K562 (cell line): ENCODE results near the gene HEMGN. TPM values are rescaled to one million over a fixed set of nuclear protein-coding genes. Genes with fewer than 3 reads are reported as not detected.

Experiments used
- ATAC-seq: fragments of 200-7000 bp; cut with Tn5 transposase; 3 replicates; pipeline ENCODE4 v1.9.1; 2020; ENCODE audit warnings: moderate library complexity
- BruUV-seq: library from RNA; stranded (reverse); fragments of 400-500 nt; replicated peaks from 2 replicates; lab custom pipeline; 2021; lab: Mats Ljungman, UMichigan
- CTCF ChIA-PET: fragments of 300-600 bp; formaldehyde crosslinking; extraction: SDS; loops from one replicate; lab custom pipeline; 2021; ENCODE audit warnings: low intra/inter-chr PET ratio; lab: Yijun Ruan, JAX
- POLR2A ChIA-PET: fragments of 300-600, 350-650 bp; sonication (Branson Sonifier 250); formaldehyde crosslinking; extraction: SDS; loops from one replicate; lab custom pipeline; 2021; ENCODE audit warnings: antibody characterized with exemption, inconsistent platforms; lab: Yijun Ruan, JAX
- DNase-seq, 4 experiments: peaks; one replicate each; pipeline versions ENCODE4 v3.0.0 to v3.0.0-alpha.2; 2011 to 2018; ENCODE audit warnings: low spot score in 3 of 4, mixed read lengths in 3 of 4; ENCODE audit errors: extremely low read depth in 1 of 4
- FAIRE-seq: peaks from 2 replicates; lab custom pipeline; 2011; peaks lifted over from hg19 to GRCh38; lab: Jason Lieb, UNC
- H2AFZ ChIP-seq: 2 replicates; pipeline ENCODE4 v1.6.0; 2011; ENCODE audit warnings: low read depth, low read length, control low read depth, inconsistent platforms
- H3K27ac ChIP-seq: fragments of 200-600 bp; 3 replicates; pipeline ENCODE4 v1.8.0; 2011; ENCODE audit warnings: low read depth, mild to moderate bottlenecking, control low read depth, inconsistent platforms, low read length, moderate library complexity, mixed read lengths; ENCODE audit errors: extremely low read depth
- H3K27me3 ChIP-seq, 2 experiments: fragments of 300-600 bp in 1 of 2; 2 replicates in 1 of 2; 3 replicates in 1 of 2; pipeline versions ENCODE4 v1.6.0 to v1.8.0; 2011; ENCODE audit warnings: inconsistent platforms in 2 of 2, low read length in 2 of 2, mild to moderate bottlenecking in 1 of 2, mixed read lengths in 1 of 2, moderate library complexity in 1 of 2; ENCODE audit not compliant: control insufficient read depth in 2 of 2, insufficient read depth in 2 of 2
- H3K36me3 ChIP-seq: fragments of 300-600 bp; 3 replicates; pipeline ENCODE4 v1.8.0; 2011; ENCODE audit warnings: mild to moderate bottlenecking, low read length, inconsistent platforms; ENCODE audit not compliant: control insufficient read depth, insufficient read depth
- H3K4me1 ChIP-seq, 2 experiments: fragments of 200-600 bp in 1 of 2; replicated peaks in 1 of 2; 2 replicates in 1 of 2; 3 replicates in 1 of 2; pipeline versions ENCODE4 v1.5.1 to v1.8.0; 2011; ENCODE audit warnings: inconsistent platforms in 2 of 2, low read length in 2 of 2, mild to moderate bottlenecking in 1 of 2, mixed read lengths in 1 of 2, moderate library complexity in 1 of 2; ENCODE audit not compliant: control insufficient read depth in 2 of 2, insufficient read depth in 2 of 2
- H3K4me2 ChIP-seq: 2 replicates; pipeline ENCODE4 v1.6.1; 2011; ENCODE audit warnings: low read length, control low read depth, inconsistent platforms, mixed read lengths; ENCODE audit not compliant: insufficient read depth
- H3K4me3 ChIP-seq: fragments of 200-600 bp; sonication (generic), shearing (Covaris generic); 2 replicates; pipeline ENCODE4 v1.5.1; 2016; ENCODE audit warnings: control low read depth, inconsistent platforms
- H3K79me2 ChIP-seq: fragments of 200-600 bp; 3 replicates; pipeline ENCODE4 v1.8.0; 2011; ENCODE audit warnings: low read length, inconsistent platforms; ENCODE audit not compliant: control insufficient read depth, insufficient read depth
- H3K9ac ChIP-seq, 2 experiments: 2 replicates each; pipeline versions ENCODE4 v1.6.0 to v1.6.1; 2011; ENCODE audit warnings: low read depth in 2 of 2, low read length in 2 of 2, control low read depth in 1 of 2, inconsistent platforms in 1 of 2, mild to moderate bottlenecking in 1 of 2, mixed read lengths in 1 of 2; ENCODE audit not compliant: insufficient read depth in 1 of 2
- H3K9me1 ChIP-seq: one replicate; pipeline ENCODE4 v1.6.0; 2011; ENCODE audit warnings: inconsistent platforms, mild to moderate bottlenecking, low read length, moderate library complexity; ENCODE audit not compliant: control insufficient read depth, insufficient read depth
- H3K9me3 ChIP-seq: replicated peaks from 2 replicates; pipeline ENCODE4 v1.5.1; 2011; ENCODE audit warnings: low read depth, low read length, inconsistent platforms; ENCODE audit not compliant: control insufficient read depth, insufficient read depth
- H4K20me1 ChIP-seq: replicated peaks from 2 replicates; pipeline ENCODE4 v1.6.1; 2011; ENCODE audit warnings: low read length, inconsistent platforms, mixed read lengths; ENCODE audit not compliant: control insufficient read depth, insufficient read depth
- C11orf30 ChIP-seq: fragments of 450-650 bp; IDR thresholded peaks from 2 replicates; pipeline ENCODE4 v1.6.1; 2016; ENCODE audit warnings: low read depth, mild to moderate bottlenecking
- SIN3B ChIP-seq: fragments of 450-650 bp; IDR thresholded peaks from 2 replicates; pipeline ENCODE4 v1.6.1; 2017; ENCODE audit warnings: low read depth, mild to moderate bottlenecking, moderate library complexity
- STAT5A ChIP-seq: IDR thresholded peaks from 2 replicates; pipeline ENCODE4 v1.6.1; 2012; ENCODE audit warnings: low read length, inconsistent platforms, borderline replicate concordance
- ZNF316 ChIP-seq: fragments of 450-650 bp; IDR thresholded peaks from 2 replicates; pipeline ENCODE4 v1.6.1; 2016
- ZZZ3 ChIP-seq: fragments of 450-650 bp; IDR thresholded peaks from 2 replicates; pipeline ENCODE4 v1.6.1; 2016; ENCODE audit warnings: antibody characterized with exemption, mild to moderate bottlenecking, moderate library complexity
- WGBS: fragments of 100-300 bp; shearing (Covaris generic); methylation state at CpG from one replicate; pipeline ENCODE4 v1.1.6; 2016; ENCODE audit warnings: low coverage, mixed read lengths; ENCODE audit not compliant: insufficient coverage; ENCODE audit errors: missing lambda C conversion rate; 5-methylcytosine and 5-hydroxymethylcytosine counted together
- in situ Hi-C: fragments of 300-500 bp; cut with MboI; formaldehyde crosslinking; loops from 4 replicates; pipeline ENCODE4 v1.15.0; 2018; ENCODE audit warnings: inconsistent platforms, mixed read lengths
- intact Hi-C: fragments of 100-400 bp; cut with micrococcal nuclease; formaldehyde crosslinking; loops from 2 replicates; pipeline ENCODE4 v1.14.2; 2022
- polyA plus RNA-seq, 8 experiments: library from polyadenylated mRNA; depleted of rRNA in 4 of 8; stranded (reverse) in 5 of 8; unstranded in 3 of 8; fragments of >200 nt; fragmentation: Nextera tagmentation in 2 of 8; fragmentation: Illumina TruSeq in 1 of 8; extraction: Ambion mirVana in 2 of 8; extraction: Trizol in 1 of 8; gene quantifications; 2 replicates each; pipeline versions ENCODE4 v1.2.1 to v1.2.3, GENCODE V29; 2011 to 2014; ENCODE audit warnings: inconsistent platforms in 1 of 8, missing spikeins in 1 of 8
- total RNA-seq, 7 experiments: library from RNA; depleted of rRNA in 6 of 7; stranded (reverse); fragments of >200 nt in 6 of 7; fragmentation: Illumina TruSeq in 2 of 7; extraction: Trizol in 2 of 7; gene quantifications; 2 replicates each; pipeline versions ENCODE4 v1.2.1 to v1.2.3, GENCODE V29; 2011 to 2021; ENCODE audit warnings: low replicate concordance in 1 of 7
- TF ChIP-seq, protein P1 (sequence below), 2 experiments: fragments of 250-450 bp in 1 of 2; fragments of 450-650 bp in 1 of 2; sonication (Bioruptor Pico) in 1 of 2; IDR thresholded peaks; 2 replicates each; pipeline versions ENCODE4 v1.6.1 to v1.8.0; 2016 to 2021; ENCODE audit warnings: mild to moderate bottlenecking in 2 of 2, moderate library complexity in 2 of 2, missing compliant biosample characterization in 1 of 2, missing genetic modification characterization in 1 of 2
- TF ChIP-seq, protein P2 (sequence below): IDR thresholded peaks from 2 replicates; pipeline ENCODE4 v1.6.1; 2011; ENCODE audit not compliant: insufficient read length; ENCODE audit errors: extremely low read depth
- TF ChIP-seq, protein P3 (sequence below), 3 experiments: fragments of 200-800 bp in 1 of 3; sonication (Bioruptor generic) in 1 of 3; sonication (generic) in 1 of 3; formaldehyde crosslinking in 1 of 3; IDR thresholded peaks; 2 replicates each; pipeline versions ENCODE4 v1.6.1 to v1.8.0; 2016 to 2022; ENCODE audit warnings: mild to moderate bottlenecking in 2 of 3, missing compliant biosample characterization in 2 of 3, missing genetic modification characterization in 2 of 3, missing genetic modification reagents in 1 of 3

Gene HEMGN
- total and polyA plus RNA-seq, 9 of the 15 experiments (the other 6 are each of a cell fraction or from before 2014, with no cell fraction given): 56.3 to 258 (median 137) TPM

DNA sequence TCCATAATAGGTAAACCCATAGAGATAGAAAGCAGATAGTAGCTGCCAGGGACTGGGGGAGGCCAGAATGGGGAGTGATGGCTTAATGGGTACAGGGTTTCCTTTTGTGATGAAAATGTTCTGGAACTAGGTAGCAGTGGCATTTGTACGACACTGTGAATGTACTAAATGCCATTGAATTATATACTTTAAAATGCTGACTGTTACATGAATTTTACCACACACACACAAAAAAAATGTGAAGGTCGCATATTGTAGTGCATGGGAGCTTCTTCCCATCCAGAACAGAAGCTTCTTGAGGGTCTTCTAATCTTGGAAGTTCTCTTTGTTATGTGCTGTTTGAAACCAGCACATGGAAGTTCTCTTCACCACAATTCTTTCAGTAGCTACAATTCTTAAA is 25.3 kb upstream of the HEMGN start:
- H3K9ac ChIP-seq: 0 out of 4 replicates have a peak overlapping the region, but pooled peaks of 1 of the 2 experiments have one; percentile 19
- POLR2A ChIA-PET: interaction anchor here (0.9 to 3.0 kb wide), 6 partner anchors 10 to 94 kb away, joined by 3 to 27 read pairs (median 4); partner anchors contain the start of genes ANP32B and NANS

More for the DNA sequence above, 25.3 kb upstream of the HEMGN start:
- peaks cover 21% of the 10 kb centered on the region; the same call in 2 of the 3 replicates for H3K79me2 ChIP-seq
- ATAC-seq (no peak), DNase-seq (no peak), FAIRE-seq (no peak)
- CTCF ChIA-PET: no interaction called here
- H3K4me3 ChIP-seq: no peak overlapping the region
- no peaks in the 10 kb centered on the region for H3K9me3 ChIP-seq
- H3K9me1 ChIP-seq: no peaks in the 10 kb centered on the region
- in situ Hi-C loops: no loop called here
- H2AFZ ChIP-seq: peak overlapping the region; percentile 85
- no peaks in the 10 kb centered on the region for H3K36me3 ChIP-seq
- TF ChIP-seq ZNF316 (peak; percentile 79), ZZZ3 (no peak), SIN3B (no peak), STAT5A (no peak), C11orf30 (peak; percentile 59; the same call in 1 of the 2 replicates)
- TF ChIP-seq, protein P1, sequence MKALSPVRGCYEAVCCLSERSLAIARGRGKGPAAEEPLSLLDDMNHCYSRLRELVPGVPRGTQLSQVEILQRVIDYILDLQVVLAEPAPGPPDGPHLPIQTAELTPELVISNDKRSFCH (CRISPR knock-in tag; IDR thresholded peaks at IDR 0.05): no peak
- TF ChIP-seq, protein P1 (tag; IDR thresholded peaks at IDR 0.05): no peak
- TF ChIP-seq, protein P2, sequence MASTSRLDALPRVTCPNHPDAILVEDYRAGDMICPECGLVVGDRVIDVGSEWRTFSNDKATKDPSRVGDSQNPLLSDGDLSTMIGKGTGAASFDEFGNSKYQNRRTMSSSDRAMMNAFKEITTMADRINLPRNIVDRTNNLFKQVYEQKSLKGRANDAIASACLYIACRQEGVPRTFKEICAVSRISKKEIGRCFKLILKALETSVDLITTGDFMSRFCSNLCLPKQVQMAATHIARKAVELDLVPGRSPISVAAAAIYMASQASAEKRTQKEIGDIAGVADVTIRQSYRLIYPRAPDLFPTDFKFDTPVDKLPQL: no peak
- TF ChIP-seq, protein P3, sequence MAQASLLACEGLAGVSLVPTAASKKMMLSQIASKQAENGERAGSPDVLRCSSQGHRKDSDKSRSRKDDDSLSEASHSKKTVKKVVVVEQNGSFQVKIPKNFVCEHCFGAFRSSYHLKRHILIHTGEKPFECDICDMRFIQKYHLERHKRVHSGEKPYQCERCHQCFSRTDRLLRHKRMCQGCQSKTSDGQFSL (CRISPR knock-in tag; IDR thresholded peaks at IDR 0.05): no peak
- TF ChIP-seq, protein P3 (tag; IDR thresholded peaks at IDR 0.05): no peak
- intact Hi-C loops: no loop called here
- H3K4me1 ChIP-seq: peaks cover 35 to 62% of the 10 kb centered on the region in 2 experiments
- H4K20me1 ChIP-seq: no peaks in the 10 kb centered on the region
- peak overlapping the region; percentile 7; the same call in 2 of the 3 replicates for H3K27ac ChIP-seq
- H3K4me2 ChIP-seq: no peak overlapping the region
- H3K27me3 ChIP-seq: no peaks in the 10 kb centered on the region
- no TSS peak for BruUV-seq
- 68% methylated on average over 2 of the region's 2 CpGs for WGBS
